Lung (tissue), 12 donors: ENCODE measurements around the gene CELSR3. TPM values are rescaled to one million over a fixed set of nuclear protein-coding genes. Genes with fewer than 3 reads are reported as not detected.

Experiments
- ATAC-seq: fragments of 200-7000 bp; cut with Tn5 transposase; one replicate; pipeline ENCODE4 v1.9.1; 2020; ENCODE audit warnings: moderate number of reproducible peaks; ENCODE audit not compliant: insufficient read depth, low FRiP score
- DNase-seq, 3 donors: peaks; one replicate each; pipeline ENCODE4 v3.0.0-alpha.2; 2013 to 2017
- H3K27ac ChIP-seq, 2 donors: one replicate each; pipeline ENCODE4 v1.5.1; 2013; ENCODE audit warnings: mild to moderate bottlenecking in 2 of 2, moderate library complexity in 2 of 2, control low read depth in 1 of 2, inconsistent platforms in 1 of 2, low read depth in 1 of 2, low read length in 1 of 2
- H3K27me3 ChIP-seq, 3 donors: one replicate each; pipeline ENCODE4 v1.5.1; 2013; ENCODE audit warnings: low read length in 2 of 3; ENCODE audit not compliant: control insufficient read depth in 3 of 3, insufficient read depth in 3 of 3
- H3K36me3 ChIP-seq, 4 donors: one replicate each; pipeline ENCODE4 v1.5.1; 2013; ENCODE audit warnings: low read length in 4 of 4, mild to moderate bottlenecking in 1 of 4, moderate library complexity in 1 of 4; ENCODE audit not compliant: control insufficient read depth in 4 of 4, insufficient read depth in 4 of 4
- H3K4me1 ChIP-seq, 5 donors: one replicate each; pipeline ENCODE4 v1.5.1; 2013; ENCODE audit warnings: low read length in 5 of 5, mild to moderate bottlenecking in 2 of 5, moderate library complexity in 1 of 5; ENCODE audit not compliant: control insufficient read depth in 5 of 5, insufficient read depth in 5 of 5
- H3K4me3 ChIP-seq: one replicate; pipeline ENCODE4 v1.5.1; 2013; ENCODE audit warnings: mild to moderate bottlenecking, control low read depth, moderate library complexity
- H3K9ac ChIP-seq, 2 donors: one replicate each; pipeline ENCODE4 v1.5.1; 2013; ENCODE audit warnings: low read length in 2 of 2, control low read depth in 1 of 2; ENCODE audit not compliant: insufficient read depth in 1 of 2
- H3K9me3 ChIP-seq, 4 donors: one replicate each; pipeline ENCODE4 v1.5.1; 2013; ENCODE audit warnings: low read length in 3 of 4, mild to moderate bottlenecking in 1 of 4, moderate library complexity in 1 of 4; ENCODE audit not compliant: control insufficient read depth in 4 of 4, insufficient read depth in 3 of 4
- WGBS, 2 donors: extraction: QIAGEN DNeasy Blood & Tissue Kit; methylation state at CpG; one replicate each; pipeline ENCODE4 v1.1.7; 2013; 5-methylcytosine and 5-hydroxymethylcytosine counted together
- polyA plus RNA-seq, 2 donors: library from polyadenylated mRNA; stranded (reverse); fragments of 200-250 nt; gene quantifications; one replicate each; pipeline ENCODE4 v1.2.1, GENCODE V29; 2013
- total RNA-seq, 2 donors: library from RNA; depleted of rRNA in 1 of 2; stranded (reverse); fragments of >200 nt in 1 of 2; gene quantifications; one replicate each; pipeline ENCODE4 v1.2.1, GENCODE V29; 2014 to 2021
- TF ChIP-seq, protein P1 (sequence below): IDR thresholded peaks from 2 replicates; pipeline ENCODE4 v1.5.1; 2012; ENCODE audit warnings: mild to moderate bottlenecking; ENCODE audit errors: control extremely low read depth, extremely low read depth
- donor health status: control.
- donor health status: control.
- donor health status: Bipolar disorder and iron deficiency.
- donor health status: healthy.
- donor health status: DM: yes; HTN: yes; CAD: no.

The CELSR3 gene
- total and polyA plus RNA-seq, 4 donors, result 0.71 to 2.0 (median 1.4) TPM

DNA sequence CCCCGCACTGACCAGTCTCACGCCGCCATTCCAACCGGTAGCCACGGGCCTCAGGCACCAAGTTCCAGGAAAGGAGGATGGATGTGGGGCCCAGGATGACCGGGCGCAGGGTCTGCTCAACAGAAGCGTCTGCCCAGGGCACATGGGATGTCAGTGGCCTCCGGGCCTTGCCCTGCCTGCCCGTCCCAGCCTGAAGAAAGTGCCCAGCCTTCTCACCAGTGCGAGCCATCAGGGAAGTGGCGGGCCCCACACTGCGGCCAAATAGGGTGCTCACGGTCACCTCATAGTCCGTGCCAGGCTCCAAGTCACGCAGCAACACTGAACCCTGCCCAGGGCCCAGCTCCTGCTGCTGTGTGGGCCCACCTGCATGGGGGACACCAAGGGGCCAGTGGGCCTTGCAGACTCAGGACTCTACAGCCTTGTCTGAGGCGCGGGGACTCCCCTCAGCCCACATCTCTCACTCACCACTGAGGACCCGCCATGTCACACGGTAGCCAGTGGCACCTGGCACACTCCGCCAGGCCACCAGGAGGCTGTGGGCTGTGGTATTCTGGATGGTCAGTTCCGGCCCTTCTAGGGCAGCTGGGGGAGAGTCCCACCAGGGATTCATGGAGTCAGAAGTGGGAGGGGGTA, 70.7 kb downstream of the CELSR3 start:
- ATAC-seq (no peak), DNase-seq (no peak)
- TF ChIP-seq, protein P1, sequence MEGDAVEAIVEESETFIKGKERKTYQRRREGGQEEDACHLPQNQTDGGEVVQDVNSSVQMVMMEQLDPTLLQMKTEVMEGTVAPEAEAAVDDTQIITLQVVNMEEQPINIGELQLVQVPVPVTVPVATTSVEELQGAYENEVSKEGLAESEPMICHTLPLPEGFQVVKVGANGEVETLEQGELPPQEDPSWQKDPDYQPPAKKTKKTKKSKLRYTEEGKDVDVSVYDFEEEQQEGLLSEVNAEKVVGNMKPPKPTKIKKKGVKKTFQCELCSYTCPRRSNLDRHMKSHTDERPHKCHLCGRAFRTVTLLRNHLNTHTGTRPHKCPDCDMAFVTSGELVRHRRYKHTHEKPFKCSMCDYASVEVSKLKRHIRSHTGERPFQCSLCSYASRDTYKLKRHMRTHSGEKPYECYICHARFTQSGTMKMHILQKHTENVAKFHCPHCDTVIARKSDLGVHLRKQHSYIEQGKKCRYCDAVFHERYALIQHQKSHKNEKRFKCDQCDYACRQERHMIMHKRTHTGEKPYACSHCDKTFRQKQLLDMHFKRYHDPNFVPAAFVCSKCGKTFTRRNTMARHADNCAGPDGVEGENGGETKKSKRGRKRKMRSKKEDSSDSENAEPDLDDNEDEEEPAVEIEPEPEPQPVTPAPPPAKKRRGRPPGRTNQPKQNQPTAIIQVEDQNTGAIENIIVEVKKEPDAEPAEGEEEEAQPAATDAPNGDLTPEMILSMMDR, result no peak
- H3K9ac ChIP-seq, result no peak overlapping the region
- H3K36me3 ChIP-seq, result no peaks in the 10 kb centered on the region
- no peaks in the 10 kb centered on the region for H3K9me3 ChIP-seq
- 88 to 95% methylated on average over 22 of the region's 22 CpGs for WGBS, 2 donors
- peaks cover 0 to 20% (median 9%) of the 10 kb centered on the region in 5 donors for H3K4me1 ChIP-seq
- H3K27ac ChIP-seq, result no peak overlapping the region
- H3K4me3 ChIP-seq, result no peak overlapping the region
- H3K27me3 ChIP-seq, result peaks cover 0 to 19% (median 0%) of the 10 kb centered on the region in 3 donors

DNA sequence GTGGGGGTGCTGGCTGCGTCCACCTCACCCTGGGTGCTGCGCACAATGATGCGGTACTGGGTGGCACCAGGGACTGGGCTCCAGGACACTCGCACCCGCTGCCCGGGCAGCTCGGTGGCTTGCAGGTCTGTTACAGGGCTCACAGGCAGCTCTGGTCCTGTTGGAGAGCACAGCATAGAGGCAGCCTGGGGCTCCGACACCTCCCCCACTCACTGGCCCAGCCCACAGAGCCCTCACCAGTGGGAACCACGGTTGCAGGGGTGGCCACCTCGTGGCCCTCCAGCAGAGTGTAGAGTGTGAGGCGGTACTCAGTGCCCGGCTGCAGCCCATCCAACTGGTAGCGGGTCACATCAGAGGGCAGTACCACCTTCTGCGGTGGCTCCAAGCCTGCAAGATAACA, 71.2 kb downstream of the CELSR3 start:
- peaks cover 0 to 20% (median 9%) of the 10 kb centered on the region in 5 donors for H3K4me1 ChIP-seq
- DNase-seq, result no peak
- H3K27ac ChIP-seq, result no peak overlapping the region
- H3K27me3 ChIP-seq, result peaks cover 0 to 19% (median 0%) of the 10 kb centered on the region in 3 donors
- H3K9ac ChIP-seq, result no peak overlapping the region
- no peaks in the 10 kb centered on the region for H3K9me3 ChIP-seq
- no peaks in the 10 kb centered on the region for H3K36me3 ChIP-seq
- WGBS, 2 donors, result 88 to 93% methylated on average over 14 of the region's 14 CpGs
- TF ChIP-seq, protein P1, result no peak
- no peak overlapping the region for H3K4me3 ChIP-seq
- no peak for ATAC-seq

DNA sequence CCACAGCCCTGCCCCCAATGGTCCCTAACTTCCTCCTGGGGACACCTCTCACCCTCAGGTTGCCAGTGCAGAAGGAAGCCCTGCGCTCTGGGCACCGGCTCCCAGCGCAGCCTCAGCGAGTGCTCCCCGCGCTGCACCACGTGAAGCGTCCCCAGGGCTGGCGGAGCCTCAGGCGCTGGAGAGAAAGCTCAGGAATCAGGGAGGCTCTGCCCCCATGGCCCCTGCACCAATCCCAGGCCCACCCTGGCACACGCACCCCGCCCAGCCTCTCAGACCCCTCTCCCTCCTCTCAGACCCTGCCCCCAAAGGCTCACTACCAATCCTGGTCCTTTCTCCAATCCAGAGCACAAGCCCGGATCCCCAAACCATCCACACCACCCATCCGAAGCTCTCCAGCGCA, 74.5 kb downstream of the CELSR3 start:
- H3K27me3 ChIP-seq, result peaks cover 0 to 3% (median 0%) of the 10 kb centered on the region in 3 donors
- no peaks in the 10 kb centered on the region for H3K9me3 ChIP-seq
- no peaks in the 10 kb centered on the region for H3K4me1 ChIP-seq
- no peak overlapping the region for H3K9ac ChIP-seq
- TF ChIP-seq, protein P1, result no peak
- H3K36me3 ChIP-seq, result no peaks in the 10 kb centered on the region
- no peak overlapping the region for H3K27ac ChIP-seq
- ATAC-seq (no peak), DNase-seq (no peak)
- H3K4me3 ChIP-seq, result no peak overlapping the region
- WGBS, 2 donors, result 59 to 62% methylated on average over 15 of the region's 15 CpGs

DNA sequence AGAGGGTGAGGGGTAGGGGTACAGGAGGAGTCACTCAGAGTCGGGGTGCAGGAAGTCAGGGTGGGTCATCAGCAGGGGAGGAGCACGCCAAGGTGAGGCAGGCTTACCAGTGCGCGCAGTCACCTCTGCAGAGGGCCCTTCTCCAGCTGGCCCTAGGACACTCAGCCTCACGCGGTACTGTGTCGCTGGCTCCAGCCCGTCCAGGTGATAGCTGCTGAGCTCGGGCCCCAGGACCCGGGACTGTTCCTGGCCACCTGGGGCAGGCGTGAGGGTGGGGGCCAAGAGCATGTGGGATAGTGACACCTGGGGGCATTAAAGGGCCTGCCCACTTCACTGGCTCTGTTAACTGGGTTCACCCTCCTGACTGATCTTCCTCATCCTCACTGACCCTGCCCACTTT, 75.0 kb downstream of the CELSR3 start:
- Histone ChIP-seq H3K4me1 (no peaks in the 10 kb centered on the region), H3K4me3 (no peak overlapping the region), H3K9me3 (no peaks in the 10 kb centered on the region), H3K36me3 (no peaks in the 10 kb centered on the region), H3K27me3 (peaks cover 0 to 2% (median 0%) of the 10 kb centered on the region in 3 donors), H3K27ac (no peak overlapping the region), H3K9ac (no peak overlapping the region)
- WGBS, 2 donors, result 76 to 77% methylated on average over 11 of the region's 11 CpGs
- TF ChIP-seq, protein P1, result no peak
- ATAC-seq, result no peak
- no peak for DNase-seq
